ENCODE data around the gene CPED1. TPM values are rescaled to one million over a fixed set of nuclear protein-coding genes. Genes with fewer than 3 reads are reported as not detected.

Gene CPED1
- total RNA-seq, 2 donors from 2014 or later, result 4.0 to 15.9 TPM

- Histone ChIP-seq H3K9ac (ENCODE audit: low read depth in 2 of 2, low read length in 2 of 2) (no peak overlapping the region), H3K27ac (no peak overlapping the region), H3K27me3 (no peaks in the 10 kb centered on the region), H3K36me3 (no peaks in the 10 kb centered on the region), H3K4me1 (no peaks in the 10 kb centered on the region), H3K9me3 (no peaks in the 10 kb centered on the region), H3K4me3 (no peak overlapping the region)
- intact Hi-C loops (cut with DNase I), result no loop called here
- TF ChIP-seq CTCF (IDR thresholded peaks at IDR 0.05), result no peak
- no peak for DNase-seq
Observed at GRCh38 chr7:120961638-120962173, 26.8 kb upstream of the CPED1 start.

GRCh38 chr7:120964088-120964487 lies 24.4 kb upstream of the CPED1 start:
- Histone ChIP-seq H3K9ac (ENCODE audit: low read depth in 2 of 2, low read length in 2 of 2) (no peak overlapping the region), H3K9me3 (no peaks in the 10 kb centered on the region), H3K4me3 (no peak overlapping the region), H3K4me1 (no peaks in the 10 kb centered on the region), H3K36me3 (peaks cover 9% of the 10 kb centered on the region), H3K27ac (no peak overlapping the region), H3K27me3 (no peaks in the 10 kb centered on the region)
- TF ChIP-seq CTCF (IDR thresholded peaks at IDR 0.05), result no peak
- intact Hi-C loops (cut with DNase I), result no loop called here
- DNase-seq, result no peak

- Histone ChIP-seq H3K27ac (no peak overlapping the region), H3K9ac (ENCODE audit: low read depth in 2 of 2, low read length in 2 of 2) (no peak overlapping the region), H3K36me3 (peaks cover 15% of the 10 kb centered on the region), H3K27me3 (no peaks in the 10 kb centered on the region), H3K4me3 (no peak overlapping the region), H3K4me1 (no peaks in the 10 kb centered on the region), H3K9me3 (no peaks in the 10 kb centered on the region)
- no peak for TF ChIP-seq CTCF (IDR thresholded peaks at IDR 0.05)
- DNase-seq, result no peak
- intact Hi-C loops (cut with DNase I), result no loop called here
Observed at GRCh38 chr7:120966961-120967360, 21.6 kb upstream of the CPED1 start.

- Histone ChIP-seq H3K27ac (no peak overlapping the region), H3K36me3 (peaks cover 8% of the 10 kb centered on the region), H3K4me1 (no peaks in the 10 kb centered on the region), H3K9me3 (no peaks in the 10 kb centered on the region), H3K4me3 (no peak overlapping the region), H3K9ac (ENCODE audit: low read depth in 2 of 2, low read length in 2 of 2) (no peak overlapping the region), H3K27me3 (no peaks in the 10 kb centered on the region)
- no peak for TF ChIP-seq CTCF (IDR thresholded peaks at IDR 0.05)
- no peak for DNase-seq
- intact Hi-C loops (cut with DNase I), result no loop called here
Observed at GRCh38 chr7:120973849-120974248, 14.7 kb upstream of the CPED1 start.

- no peaks in the 10 kb centered on the region for H3K9me3 ChIP-seq
- TF ChIP-seq CTCF (IDR thresholded peaks at IDR 0.05), result no peak
- H3K4me3 ChIP-seq, result no peak overlapping the region
- no peaks in the 10 kb centered on the region for H3K36me3 ChIP-seq
- no peaks in the 10 kb centered on the region for H3K27me3 ChIP-seq
- intact Hi-C loops (cut with DNase I), result no loop called here
- no peak for DNase-seq
- no peak overlapping the region for H3K9ac ChIP-seq (ENCODE audit: low read depth in 2 of 2, low read length in 2 of 2)
- no peaks in the 10 kb centered on the region for H3K4me1 ChIP-seq
- no peak overlapping the region for H3K27ac ChIP-seq
Observed at GRCh38 chr7:120979765-120980499, 8.6 kb upstream of the CPED1 start.

Data from colonic mucosa (tissue), 4 donors.